Hepatocyte (in vitro differentiated cells): ENCODE results near the gene TRAF3.

Source experiments
- CTCF ChIP-seq: fragments of 200-600 bp; sonication (generic); IDR thresholded peaks from 2 replicates; pipeline ENCODE4 v1.5.1; 2016; ENCODE audit warnings: antibody characterized with exemption, mild to moderate bottlenecking; ENCODE audit not compliant: poor library complexity
- EZH2 ChIP-seq: fragments of 200-600 bp; sonication (generic); IDR thresholded peaks from 2 replicates; pipeline ENCODE4 v1.6.1; 2016; ENCODE audit warnings: antibody characterized with exemption, mild to moderate bottlenecking, borderline replicate concordance

DNA sequence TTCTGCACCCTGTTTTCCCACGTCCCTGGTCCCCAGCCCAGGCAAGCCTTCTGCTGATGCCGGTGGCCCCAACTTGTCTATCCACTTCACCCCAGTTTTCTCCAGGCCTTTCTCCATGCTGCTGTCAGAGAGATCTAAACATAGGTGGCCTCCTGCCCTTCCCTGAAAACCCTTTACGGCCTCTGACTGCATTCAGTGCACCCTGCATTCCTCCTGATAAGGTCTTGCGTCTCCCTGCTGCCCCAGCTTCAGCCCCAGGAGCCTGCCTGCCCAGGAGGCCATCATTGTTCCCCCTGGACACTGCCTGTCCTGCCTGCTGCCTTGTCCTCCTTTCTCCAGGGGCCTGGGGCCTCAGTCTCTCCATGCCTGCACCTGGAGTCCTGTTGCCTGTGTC is 29.8 kb downstream of the TRAF3 start:
- TF ChIP-seq CTCF, result no peak
- no peak for TF ChIP-seq EZH2
